Measurements from ENCODE around the gene INSL3.
A peak's percentile ranks its signal among the peaks of the same experiment; 100 is the strongest.

The INSL3 gene

DNA sequence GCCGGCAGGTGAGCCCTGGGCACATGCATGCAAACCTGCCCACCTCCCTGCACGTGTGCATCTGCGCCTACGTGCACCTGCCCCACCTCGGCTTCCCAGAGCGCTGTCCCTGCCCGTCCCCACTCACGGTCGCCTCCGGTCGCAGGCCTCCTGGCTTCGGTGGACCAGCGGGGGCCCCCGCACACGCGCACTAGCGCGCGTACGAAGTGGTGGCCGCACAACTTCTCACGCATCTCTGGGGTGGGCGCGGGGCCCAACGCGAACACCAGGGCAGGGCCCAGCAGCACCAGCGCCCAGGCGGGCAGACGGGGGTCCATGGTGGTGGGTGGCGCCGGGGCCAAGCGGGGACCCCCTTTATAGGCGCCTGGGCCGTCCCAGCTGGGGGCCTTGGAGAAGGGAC lies at the start of gene INSL3:
INSL3 (minus strand) TSS at position 330 of the 400 bp plus-strand sequence; CDS start at position 317, 13 bp downstream.
- H3K36me3 ChIP-seq (ENCODE audit: control insufficient read depth, insufficient read depth, low read length), result no peaks in the 10 kb centered on the region
- no peaks in the 10 kb centered on the region for H3K27me3 ChIP-seq (ENCODE audit: control insufficient read depth, insufficient read depth, low read length)
- no peak within 1 kb of the TSS for H3K27ac ChIP-seq (ENCODE audit: low read depth, low read length)

DNA sequence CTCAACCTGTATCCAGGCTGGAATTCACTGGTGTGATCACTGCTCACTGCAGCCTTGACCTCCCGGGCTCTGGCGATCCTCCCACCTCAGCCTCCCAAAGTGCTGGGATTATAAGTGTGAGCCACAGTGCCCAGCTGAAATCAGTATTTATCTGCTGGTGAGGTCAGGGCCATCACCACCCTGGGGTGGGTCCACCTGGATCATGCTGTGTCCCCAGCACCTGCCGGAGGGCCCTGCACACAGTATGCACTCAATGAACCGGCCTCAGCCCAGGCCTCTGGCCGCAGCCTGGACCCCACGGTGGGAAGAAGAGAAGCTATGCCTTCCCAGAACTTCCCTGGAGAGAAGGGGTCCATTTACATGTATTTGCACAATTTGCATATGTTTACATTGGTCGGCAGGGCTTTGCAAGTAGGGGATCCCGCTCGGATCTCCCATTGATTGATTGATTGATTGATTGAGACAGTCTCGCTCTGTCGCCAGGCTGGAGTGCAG lies 47.8 kb upstream of the INSL3 start:
- Histone ChIP-seq H3K27ac (ENCODE audit: low read depth, low read length) (peak overlapping the region; percentile 76), H3K9me3 (ENCODE audit: control insufficient read depth, insufficient read depth, low read length) (no peaks in the 10 kb centered on the region), H3K27me3 (ENCODE audit: control insufficient read depth, insufficient read depth, low read length) (peaks cover 6% of the 10 kb centered on the region)

More for the DNA sequence above, at the start of gene INSL3:
- Histone ChIP-seq H3K4me3 (ENCODE audit: low read depth, low read length) (no peak within 1 kb of the TSS), H3K9me3 (ENCODE audit: control insufficient read depth, insufficient read depth, low read length) (no peaks in the 10 kb centered on the region), H3K9ac (ENCODE audit: low read depth, low read length) (no peak within 1 kb of the TSS), H3K4me1 (ENCODE audit: control insufficient read depth, insufficient read depth, low read length) (no peaks in the 10 kb centered on the region)

GRCh38 chr19:17868669-17869068 lies 47.4 kb upstream of the INSL3 start:
- Histone ChIP-seq H3K27ac (ENCODE audit: low read depth, low read length) (peak overlapping the region; percentile 76), H3K36me3 (ENCODE audit: control insufficient read depth, insufficient read depth, low read length) (peaks cover 9% of the 10 kb centered on the region), H3K4me1 (ENCODE audit: control insufficient read depth, insufficient read depth, low read length) (peaks cover 10% of the 10 kb centered on the region; the same call in 1 of the 2 replicates), H3K4me3 (ENCODE audit: low read depth, low read length) (no peak overlapping the region), H3K27me3 (ENCODE audit: control insufficient read depth, insufficient read depth, low read length) (peaks cover 6% of the 10 kb centered on the region), H3K9me3 (ENCODE audit: control insufficient read depth, insufficient read depth, low read length) (no peaks in the 10 kb centered on the region), H3K9ac (ENCODE audit: low read depth, low read length) (no peak overlapping the region)

More for the DNA sequence above, 47.8 kb upstream of the INSL3 start:
- Histone ChIP-seq H3K4me3 (ENCODE audit: low read depth, low read length) (no peak overlapping the region), H3K9ac (ENCODE audit: low read depth, low read length) (no peak overlapping the region), H3K36me3 (ENCODE audit: control insufficient read depth, insufficient read depth, low read length) (peaks cover 4% of the 10 kb centered on the region), H3K4me1 (ENCODE audit: control insufficient read depth, insufficient read depth, low read length) (peaks cover 10% of the 10 kb centered on the region; the same call in 1 of the 2 replicates)

DNA sequence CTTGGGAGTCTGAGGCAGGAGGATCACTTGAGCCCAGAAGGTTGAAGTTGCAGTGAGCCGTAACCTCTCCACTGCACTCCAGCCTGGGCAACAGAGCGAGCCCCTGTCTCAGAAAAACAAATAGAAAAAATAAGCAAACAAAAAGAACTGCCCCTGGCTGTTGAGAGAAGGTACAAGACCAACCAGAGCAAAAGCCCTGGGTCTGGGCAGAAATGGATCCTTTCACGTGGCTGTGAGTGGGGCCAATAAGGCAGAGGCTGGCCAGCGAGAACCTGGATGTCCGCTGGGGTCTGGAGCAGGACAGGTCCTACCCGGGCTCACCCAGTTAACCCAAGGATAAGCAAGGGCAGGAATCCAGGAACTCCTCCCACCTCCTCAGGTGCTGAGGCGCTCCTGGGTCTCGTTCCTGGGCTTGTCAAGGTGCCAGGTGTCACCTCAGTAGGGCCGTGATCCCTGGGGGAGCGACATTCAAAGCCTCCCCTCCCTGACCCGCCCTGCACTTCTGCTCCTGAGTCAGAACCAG lies 45.7 kb upstream of the INSL3 start:
- Histone ChIP-seq H3K27ac (ENCODE audit: low read depth, low read length) (no peak overlapping the region), H3K27me3 (ENCODE audit: control insufficient read depth, insufficient read depth, low read length) (peaks cover 6% of the 10 kb centered on the region), H3K36me3 (ENCODE audit: control insufficient read depth, insufficient read depth, low read length) (peaks cover 26% of the 10 kb centered on the region), H3K4me3 (ENCODE audit: low read depth, low read length) (no peak overlapping the region), H3K9me3 (ENCODE audit: control insufficient read depth, insufficient read depth, low read length) (no peaks in the 10 kb centered on the region), H3K9ac (ENCODE audit: low read depth, low read length) (no peak overlapping the region), H3K4me1 (ENCODE audit: control insufficient read depth, insufficient read depth, low read length) (peaks cover 10% of the 10 kb centered on the region; the same call in 1 of the 2 replicates)

GRCh38 chr19:17866312-17866963 lies 45.1 kb upstream of the INSL3 start:
- peaks cover 10% of the 10 kb centered on the region; the same call in 1 of the 2 replicates for H3K4me1 ChIP-seq (ENCODE audit: control insufficient read depth, insufficient read depth, low read length)
- no peak overlapping the region for H3K27ac ChIP-seq (ENCODE audit: low read depth, low read length)
- H3K4me3 ChIP-seq (ENCODE audit: low read depth, low read length), result no peak overlapping the region
- no peak overlapping the region for H3K9ac ChIP-seq (ENCODE audit: low read depth, low read length)
- peaks cover 6% of the 10 kb centered on the region for H3K27me3 ChIP-seq (ENCODE audit: control insufficient read depth, insufficient read depth, low read length)
- peaks cover 32% of the 10 kb centered on the region for H3K36me3 ChIP-seq (ENCODE audit: control insufficient read depth, insufficient read depth, low read length)
- H3K9me3 ChIP-seq (ENCODE audit: control insufficient read depth, insufficient read depth, low read length), result no peaks in the 10 kb centered on the region

DNA sequence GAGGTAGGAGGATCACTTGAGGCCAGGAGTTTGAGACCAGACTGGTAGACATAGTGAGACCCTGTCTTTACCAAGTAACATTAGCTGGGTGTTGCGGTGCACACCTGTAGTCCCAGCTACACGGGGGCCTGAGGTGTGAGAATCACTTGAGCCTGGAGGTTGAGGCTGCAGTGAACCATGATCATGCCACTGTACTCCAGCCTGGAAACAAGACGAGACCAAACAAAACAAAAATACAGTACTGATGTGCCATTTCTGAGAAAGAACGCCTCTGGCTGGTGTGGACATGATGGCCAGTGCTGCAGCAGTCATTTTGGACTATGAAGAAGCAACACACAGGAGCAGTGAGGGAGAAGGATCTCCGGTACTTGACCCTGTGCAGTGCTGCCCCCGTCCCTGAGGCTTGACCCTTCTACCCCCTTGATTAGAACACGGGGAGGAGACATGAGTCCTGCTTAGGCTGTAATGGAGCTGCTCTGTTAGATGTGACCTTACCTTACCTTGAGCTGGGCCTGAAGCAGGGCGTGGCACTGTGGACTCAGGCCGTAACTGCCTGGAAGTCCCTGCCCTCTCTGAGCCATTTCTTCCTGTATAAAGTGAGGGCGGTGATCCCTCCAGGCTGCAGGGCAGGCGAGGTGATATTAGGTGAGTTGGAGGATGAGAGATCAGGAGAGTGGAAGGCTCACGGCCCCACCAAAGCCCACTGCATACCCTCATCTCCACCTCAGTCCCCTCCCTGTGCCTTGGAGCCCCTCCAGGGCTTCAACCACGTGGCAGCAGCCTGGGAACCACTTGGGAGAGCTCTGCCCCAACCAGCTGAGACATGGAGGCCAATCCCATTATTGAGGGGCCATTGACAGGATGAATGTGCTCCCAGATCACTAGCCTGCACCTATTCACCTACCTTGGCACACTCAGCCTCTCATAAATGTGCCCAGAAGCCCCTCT lies 44.3 kb upstream of the INSL3 start:
- peaks cover 40% of the 10 kb centered on the region for H3K36me3 ChIP-seq (ENCODE audit: control insufficient read depth, insufficient read depth, low read length)
- H3K27ac ChIP-seq (ENCODE audit: low read depth, low read length), result peak overlapping the region; percentile 31
- H3K4me3 ChIP-seq (ENCODE audit: low read depth, low read length), result no peak overlapping the region
- H3K4me1 ChIP-seq (ENCODE audit: control insufficient read depth, insufficient read depth, low read length), result peaks cover 10% of the 10 kb centered on the region; the same call in 1 of the 2 replicates
- no peaks in the 10 kb centered on the region for H3K9me3 ChIP-seq (ENCODE audit: control insufficient read depth, insufficient read depth, low read length)
- peaks cover 1% of the 10 kb centered on the region; the same call in 1 of the 2 replicates for H3K27me3 ChIP-seq (ENCODE audit: control insufficient read depth, insufficient read depth, low read length)
- no peak overlapping the region for H3K9ac ChIP-seq (ENCODE audit: low read depth, low read length)

- Histone ChIP-seq H3K36me3 (ENCODE audit: control insufficient read depth, insufficient read depth, low read length) (peaks cover 43% of the 10 kb centered on the region), H3K9me3 (ENCODE audit: control insufficient read depth, insufficient read depth, low read length) (no peaks in the 10 kb centered on the region), H3K4me3 (ENCODE audit: low read depth, low read length) (no peak overlapping the region), H3K9ac (ENCODE audit: low read depth, low read length) (no peak overlapping the region), H3K4me1 (ENCODE audit: control insufficient read depth, insufficient read depth, low read length) (peaks cover 3% of the 10 kb centered on the region; the same call in 1 of the 2 replicates), H3K27me3 (ENCODE audit: control insufficient read depth, insufficient read depth, low read length) (no peaks in the 10 kb centered on the region), H3K27ac (ENCODE audit: low read depth, low read length) (peak overlapping the region; percentile 87)
These were observed 42.3 kb upstream of the INSL3 start for GRCh38 chr19:17863520-17864182.

GRCh38 chr19:17862711-17863519 lies 41.6 kb upstream of the INSL3 start:
- H3K9me3 ChIP-seq (ENCODE audit: control insufficient read depth, insufficient read depth, low read length), result no peaks in the 10 kb centered on the region
- peak overlapping the region; percentile 87 for H3K27ac ChIP-seq (ENCODE audit: low read depth, low read length)
- no peaks in the 10 kb centered on the region for H3K27me3 ChIP-seq (ENCODE audit: control insufficient read depth, insufficient read depth, low read length)
- H3K4me1 ChIP-seq (ENCODE audit: control insufficient read depth, insufficient read depth, low read length), result no peaks in the 10 kb centered on the region
- no peak overlapping the region for H3K9ac ChIP-seq (ENCODE audit: low read depth, low read length)
- peaks cover 43% of the 10 kb centered on the region for H3K36me3 ChIP-seq (ENCODE audit: control insufficient read depth, insufficient read depth, low read length)
- H3K4me3 ChIP-seq (ENCODE audit: low read depth, low read length), result no peak overlapping the region

DNA sequence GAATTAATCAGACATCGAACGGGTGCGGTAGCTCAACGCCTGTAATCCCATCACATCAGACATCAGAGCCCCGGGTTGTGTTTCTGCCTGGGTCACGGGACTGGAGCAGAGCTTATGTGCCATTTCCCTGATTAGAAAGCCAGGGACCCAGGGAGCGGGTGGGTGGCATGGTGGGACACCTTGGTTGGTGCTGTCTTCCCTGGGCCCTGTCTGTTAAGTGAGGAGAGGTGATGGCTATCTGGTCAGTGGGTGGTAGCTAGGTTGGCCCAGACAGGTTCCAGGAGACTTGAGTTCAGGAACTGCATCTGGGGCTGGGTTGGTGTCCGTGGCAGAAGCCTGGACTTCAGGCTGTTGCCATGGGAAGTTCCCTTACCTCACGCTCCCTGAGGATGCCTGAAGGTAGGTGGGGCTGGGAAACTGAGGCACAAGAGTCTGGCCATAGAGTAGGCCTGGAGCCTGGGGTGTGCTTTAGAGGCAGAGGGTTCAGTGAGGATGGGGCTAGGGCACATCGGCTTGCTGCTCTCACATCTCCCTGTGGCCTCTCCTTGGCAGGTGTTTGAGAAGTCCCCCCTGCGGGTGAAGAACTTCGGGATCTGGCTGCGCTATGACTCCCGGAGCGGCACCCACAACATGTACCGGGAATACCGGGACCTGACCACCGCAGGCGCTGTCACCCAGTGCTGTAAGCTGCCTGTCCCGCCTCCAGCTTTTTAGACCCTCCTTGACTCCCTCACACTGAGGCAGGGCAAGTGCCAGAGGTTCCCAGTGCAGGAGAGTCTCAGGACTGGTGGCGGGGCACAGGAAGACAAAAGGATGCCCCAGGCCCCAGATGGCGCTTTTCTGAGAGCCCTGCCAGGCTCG lies 40.5 kb upstream of the INSL3 start:
- H3K27me3 ChIP-seq (ENCODE audit: control insufficient read depth, insufficient read depth, low read length), result no peaks in the 10 kb centered on the region
- no peaks in the 10 kb centered on the region for H3K4me1 ChIP-seq (ENCODE audit: control insufficient read depth, insufficient read depth, low read length)
- H3K36me3 ChIP-seq (ENCODE audit: control insufficient read depth, insufficient read depth, low read length), result peaks cover 43% of the 10 kb centered on the region
- H3K4me3 ChIP-seq (ENCODE audit: low read depth, low read length), result peak overlapping the region; percentile 82
- no peaks in the 10 kb centered on the region for H3K9me3 ChIP-seq (ENCODE audit: control insufficient read depth, insufficient read depth, low read length)
- H3K9ac ChIP-seq (ENCODE audit: low read depth, low read length), result 0 out of 2 replicates have a peak overlapping the region, but pooled peaks have one; percentile 98
- H3K27ac ChIP-seq (ENCODE audit: low read depth, low read length), result peak overlapping the region; percentile 87

All from HUES48 (cell line).